ENCODE measurements around the gene PHTF2.

The PHTF2 gene

GRCh38 chr7:77960336-77960735, 161.8 kb downstream of the PHTF2 start:
- Histone ChIP-seq H3K9me3 (ENCODE audit: control insufficient read depth, insufficient read depth, low read depth, low read length) (no peaks in the 10 kb centered on the region), H3K27ac (ENCODE audit: extremely low read depth, low read depth, low read length) (no peak overlapping the region), H3K36me3 (ENCODE audit: control insufficient read depth in 2 of 2, insufficient read depth in 1 of 2, low read length in 2 of 2) (no peaks in the 10 kb centered on the region), H3K4me3 (ENCODE audit: low read depth, low read length) (no peak overlapping the region), H3K4me1 (ENCODE audit: control insufficient read depth, insufficient read depth, low read length) (no peaks in the 10 kb centered on the region)
- no peak for TF ChIP-seq ZNF324 (tag by site-specific recombination; IDR thresholded peaks at IDR 0.05)
- TF ChIP-seq ZNF701 (tag by site-specific recombination; IDR thresholded peaks at IDR 0.05) = no peak
- no peak for TF ChIP-seq ZNF658 (tag by site-specific recombination; IDR thresholded peaks at IDR 0.05)
- POLR2A ChIA-PET = no interaction called here
- CTCF ChIA-PET = no interaction called here

- CTCF ChIA-PET = interaction anchor here (0.7 kb wide), 2 partner anchors 615 to 721 kb away, joined by 3 read pairs; no protein-coding TSS in a partner anchor
Observed at GRCh38 chr7:77967429-77967828, 168.9 kb downstream of the PHTF2 start.

GRCh38 chr7:77971726-77972125, 173.2 kb downstream of the PHTF2 start:
- TF ChIP-seq KLF1 (tag by site-specific recombination; IDR thresholded peaks at IDR 0.05) (no peak), MZF1 (tag by site-specific recombination; IDR thresholded peaks at IDR 0.05; ENCODE audit: borderline replicate concordance) (no peak), ZBTB1 (tag by site-specific recombination; IDR thresholded peaks at IDR 0.05) (no peak), ZNF621 (tag by site-specific recombination; IDR thresholded peaks at IDR 0.05) (no peak), ZNF830 (tag by site-specific recombination; IDR thresholded peaks at IDR 0.05; ENCODE audit: low read depth) (no peak)
- Histone ChIP-seq H3K9me3 (ENCODE audit: control insufficient read depth, insufficient read depth, low read depth, low read length) (no peaks in the 10 kb centered on the region), H3K27ac (ENCODE audit: extremely low read depth, low read depth, low read length) (no peak overlapping the region), H3K4me3 (ENCODE audit: low read depth, low read length) (no peak overlapping the region), H3K4me1 (ENCODE audit: control insufficient read depth, insufficient read depth, low read length) (no peaks in the 10 kb centered on the region), H3K36me3 (ENCODE audit: control insufficient read depth in 2 of 2, insufficient read depth in 1 of 2, low read length in 2 of 2) (no peaks in the 10 kb centered on the region)
- POLR2A ChIA-PET = no interaction called here
- CTCF ChIA-PET = interaction anchor here (1.4 kb wide), 1 partner anchor 24 kb away, joined by 3 read pairs; no protein-coding TSS in a partner anchor

More at GRCh38 chr7:77967429-77967828, 168.9 kb downstream of the PHTF2 start:
- no peaks in the 10 kb centered on the region for H3K4me1 ChIP-seq (ENCODE audit: control insufficient read depth, insufficient read depth, low read length)
- POLR2A ChIA-PET = no interaction called here
- H3K9me3 ChIP-seq (ENCODE audit: control insufficient read depth, insufficient read depth, low read depth, low read length) = no peaks in the 10 kb centered on the region
- no peak overlapping the region for H3K27ac ChIP-seq (ENCODE audit: extremely low read depth, low read depth, low read length)
- no peak overlapping the region for H3K4me3 ChIP-seq (ENCODE audit: low read depth, low read length)
- TF ChIP-seq ZNF155 (tag by site-specific recombination; IDR thresholded peaks at IDR 0.05) (no peak), GFI1B (tag by site-specific recombination; IDR thresholded peaks at IDR 0.05) (no peak), ZNF501 (tag by site-specific recombination; IDR thresholded peaks at IDR 0.05) (no peak), ZNF645 (tag by site-specific recombination; IDR thresholded peaks at IDR 0.05) (no peak), ZNF449 (tag by site-specific recombination; IDR thresholded peaks at IDR 0.05) (no peak), ZNF558 (tag by site-specific recombination; IDR thresholded peaks at IDR 0.05) (no peak), BCL6B (tag by site-specific recombination; IDR thresholded peaks at IDR 0.05) (no peak), MZF1 (tag by site-specific recombination; IDR thresholded peaks at IDR 0.05; ENCODE audit: borderline replicate concordance) (no peak), ZNF184 (tag by site-specific recombination; IDR thresholded peaks at IDR 0.05) (no peak), ZNF292 (tag by site-specific recombination; IDR thresholded peaks at IDR 0.05; ENCODE audit: borderline replicate concordance, low read depth) (no peak), KLF7 (tag by site-specific recombination; IDR thresholded peaks at IDR 0.05; ENCODE audit: borderline replicate concordance) (no peak), PBX3 (CRISPR knock-in tag; IDR thresholded peaks at IDR 0.05) (no peak)
- H3K36me3 ChIP-seq (ENCODE audit: control insufficient read depth in 2 of 2, insufficient read depth in 1 of 2, low read length in 2 of 2) = no peaks in the 10 kb centered on the region
